ENCODE data around the gene NAT9.
A peak's percentile ranks its signal among the peaks of the same experiment; 100 is the strongest.

The NAT9 gene

GRCh38 chr17:74810699-74811485 lies 34.7 kb upstream of the NAT9 start:
- Histone ChIP-seq H3K4me3 (ENCODE audit: control insufficient read depth in 1 of 7, extremely low read depth in 1 of 7, insufficient read depth in 4 of 7, low read depth in 2 of 7, low read length in 6 of 7) (no peak overlapping the region), H3K27me3 (replicated peaks in 2 of 5; ENCODE audit: control insufficient read depth in 4 of 5, insufficient read depth in 5 of 5, low read length in 4 of 5) (peaks cover 0 to 4% (median 3%) of the 10 kb centered on the region in 5 experiments), H3K27ac (ENCODE audit: insufficient read depth in 1 of 2, low read depth in 1 of 2, low read length in 2 of 2, poor library complexity in 1 of 2, severe bottlenecking in 2 of 2) (no peak overlapping the region), H3K9me3 (ENCODE audit: control extremely low read depth in 1 of 5, control insufficient read depth in 4 of 5, insufficient read depth in 2 of 5, low read depth in 1 of 5, low read length in 4 of 5) (no peaks in the 10 kb centered on the region), H3K4me1 (ENCODE audit: control extremely low read depth in 1 of 4, control insufficient read depth in 4 of 4, insufficient read depth in 4 of 4, low read length in 3 of 4) (peaks cover 0 to 22% (median 19%) of the 10 kb centered on the region in 4 experiments), H3K36me3 (ENCODE audit: control insufficient read depth in 4 of 4, insufficient read depth in 4 of 4, low read length in 3 of 4) (peaks cover 0 to 23% (median 4%) of the 10 kb centered on the region in 4 experiments)
- no peak for DNase-seq
- WGBS (ENCODE audit: insufficient coverage), result 95% methylated on average over 14 of the region's 15 CpGs
- ChIA-PET CTCF (interaction anchor here (1.1 to 10.3 kb wide), 3 partner anchors 9 to 19 kb away, joined by 3 to 66 read pairs (median 3); no protein-coding TSS in a partner anchor), POLR2A (interaction anchor here (0.6 kb wide), 1 partner anchor 67 kb away, joined by 3 read pairs; no protein-coding TSS in a partner anchor)

- POLR2A ChIA-PET, result interaction anchor here (0.6 kb wide), 1 partner anchor 49 kb away, joined by 3 read pairs; no protein-coding TSS in a partner anchor
- Histone ChIP-seq H3K27me3 (replicated peaks in 2 of 5; ENCODE audit: control insufficient read depth in 4 of 5, insufficient read depth in 5 of 5, low read length in 4 of 5) (peaks cover 0 to 7% (median 3%) of the 10 kb centered on the region in 5 experiments), H3K4me1 (ENCODE audit: control extremely low read depth in 1 of 4, control insufficient read depth in 4 of 4, insufficient read depth in 4 of 4, low read length in 3 of 4) (peaks cover 0 to 22% (median 16%) of the 10 kb centered on the region in 4 experiments), H3K4me3 (ENCODE audit: control insufficient read depth in 1 of 7, extremely low read depth in 1 of 7, insufficient read depth in 4 of 7, low read depth in 2 of 7, low read length in 6 of 7) (no peak overlapping the region), H3K36me3 (ENCODE audit: control insufficient read depth in 4 of 4, insufficient read depth in 4 of 4, low read length in 3 of 4) (peaks cover 0 to 25% (median 9%) of the 10 kb centered on the region in 4 experiments), H3K27ac (ENCODE audit: insufficient read depth in 1 of 2, low read depth in 1 of 2, low read length in 2 of 2, poor library complexity in 1 of 2, severe bottlenecking in 2 of 2) (no peak overlapping the region), H3K9me3 (ENCODE audit: control extremely low read depth in 1 of 5, control insufficient read depth in 4 of 5, insufficient read depth in 2 of 5, low read depth in 1 of 5, low read length in 4 of 5) (no peaks in the 10 kb centered on the region)
- CTCF ChIA-PET, result interaction anchor here (1.4 to 10.3 kb wide), 7 partner anchors 10 to 152 kb away, joined by 3 to 66 read pairs (median 4); no protein-coding TSS in a partner anchor
- DNase-seq, result peak in 2 of 3 donors; percentile 66 to 67
- 43% methylated on average over 17 of the region's 17 CpGs for WGBS (ENCODE audit: insufficient coverage)
These were observed 32.7 kb upstream of the NAT9 start for GRCh38 chr17:74808714-74809430.

GRCh38 chr17:74807925-74808324 lies 31.8 kb upstream of the NAT9 start:
- H3K4me3 ChIP-seq (ENCODE audit: control insufficient read depth in 1 of 7, extremely low read depth in 1 of 7, insufficient read depth in 4 of 7, low read depth in 2 of 7, low read length in 6 of 7), result no peak overlapping the region
- ChIA-PET POLR2A (interaction anchor here (0.6 kb wide), 2 partner anchors 48 to 74 kb away, joined by 3 read pairs; no protein-coding TSS in a partner anchor), CTCF (interaction anchor here (1.4 to 10.3 kb wide), 4 partner anchors 11 to 152 kb away, joined by 3 to 66 read pairs (median 14); no protein-coding TSS in a partner anchor)
- peaks cover 0 to 7% (median 3%) of the 10 kb centered on the region in 5 experiments for H3K27me3 ChIP-seq (replicated peaks in 2 of 5; ENCODE audit: control insufficient read depth in 4 of 5, insufficient read depth in 5 of 5, low read length in 4 of 5)
- no peak overlapping the region for H3K27ac ChIP-seq (ENCODE audit: insufficient read depth in 1 of 2, low read depth in 1 of 2, low read length in 2 of 2, poor library complexity in 1 of 2, severe bottlenecking in 2 of 2)
- H3K9me3 ChIP-seq (ENCODE audit: control extremely low read depth in 1 of 5, control insufficient read depth in 4 of 5, insufficient read depth in 2 of 5, low read depth in 1 of 5, low read length in 4 of 5), result no peaks in the 10 kb centered on the region
- peak; percentile 33 to 70 (median 69) for DNase-seq
- peaks cover 0 to 22% (median 16%) of the 10 kb centered on the region in 4 experiments for H3K4me1 ChIP-seq (ENCODE audit: control extremely low read depth in 1 of 4, control insufficient read depth in 4 of 4, insufficient read depth in 4 of 4, low read length in 3 of 4)
- 18% methylated on average over 6 of the region's 6 CpGs for WGBS (ENCODE audit: insufficient coverage)
- peaks cover 0 to 22% (median 9%) of the 10 kb centered on the region in 4 experiments for H3K36me3 ChIP-seq (ENCODE audit: control insufficient read depth in 4 of 4, insufficient read depth in 4 of 4, low read length in 3 of 4)

- CTCF ChIA-PET, result interaction anchor here (1.2 to 10.3 kb wide), 6 partner anchors 8 to 153 kb away, joined by 3 to 66 read pairs (median 4); no protein-coding TSS in a partner anchor
- H3K9me3 ChIP-seq (ENCODE audit: control extremely low read depth in 1 of 5, control insufficient read depth in 4 of 5, insufficient read depth in 2 of 5, low read depth in 1 of 5, low read length in 4 of 5), result no peaks in the 10 kb centered on the region
- WGBS (ENCODE audit: insufficient coverage), result 84% methylated on average over 11 of the region's 13 CpGs
These were observed 31.3 kb upstream of the NAT9 start for GRCh38 chr17:74807441-74807840.

GRCh38 chr17:74806334-74806733 lies 30.2 kb upstream of the NAT9 start:
- 99% methylated on average over 7 of the region's 10 CpGs for WGBS (ENCODE audit: insufficient coverage)
- H3K27ac ChIP-seq (ENCODE audit: insufficient read depth in 1 of 2, low read depth in 1 of 2, low read length in 2 of 2, poor library complexity in 1 of 2, severe bottlenecking in 2 of 2), result no peak overlapping the region
- H3K4me3 ChIP-seq (ENCODE audit: control insufficient read depth in 1 of 7, extremely low read depth in 1 of 7, insufficient read depth in 4 of 7, low read depth in 2 of 7, low read length in 6 of 7), result no peak overlapping the region
- ChIA-PET CTCF (interaction anchor here (1.2 to 10.3 kb wide), 5 partner anchors 9 to 59 kb away, joined by 3 to 66 read pairs (median 5); no protein-coding TSS in a partner anchor), POLR2A (no interaction called here)
- H3K4me1 ChIP-seq (ENCODE audit: control extremely low read depth in 1 of 4, control insufficient read depth in 4 of 4, insufficient read depth in 4 of 4, low read length in 3 of 4), result peaks cover 0 to 22% (median 16%) of the 10 kb centered on the region in 4 experiments
- H3K36me3 ChIP-seq (ENCODE audit: control insufficient read depth in 4 of 4, insufficient read depth in 4 of 4, low read length in 3 of 4), result peaks cover 0 to 26% (median 10%) of the 10 kb centered on the region in 4 experiments
- peaks cover 0 to 7% (median 3%) of the 10 kb centered on the region in 5 experiments for H3K27me3 ChIP-seq (replicated peaks in 2 of 5; ENCODE audit: control insufficient read depth in 4 of 5, insufficient read depth in 5 of 5, low read length in 4 of 5)
- no peak for DNase-seq
- no peaks in the 10 kb centered on the region for H3K9me3 ChIP-seq (ENCODE audit: control extremely low read depth in 1 of 5, control insufficient read depth in 4 of 5, insufficient read depth in 2 of 5, low read depth in 1 of 5, low read length in 4 of 5)

More at GRCh38 chr17:74807441-74807840, 31.3 kb upstream of the NAT9 start:
- peaks cover 0 to 7% (median 3%) of the 10 kb centered on the region in 5 experiments for H3K27me3 ChIP-seq (replicated peaks in 2 of 5; ENCODE audit: control insufficient read depth in 4 of 5, insufficient read depth in 5 of 5, low read length in 4 of 5)
- peaks cover 0 to 18% (median 7%) of the 10 kb centered on the region in 4 experiments for H3K36me3 ChIP-seq (ENCODE audit: control insufficient read depth in 4 of 4, insufficient read depth in 4 of 4, low read length in 3 of 4)
- POLR2A ChIA-PET, result interaction anchor here (0.6 kb wide), 1 partner anchor 74 kb away, joined by 3 read pairs; no protein-coding TSS in a partner anchor
- peaks cover 0 to 22% (median 16%) of the 10 kb centered on the region in 4 experiments for H3K4me1 ChIP-seq (ENCODE audit: control extremely low read depth in 1 of 4, control insufficient read depth in 4 of 4, insufficient read depth in 4 of 4, low read length in 3 of 4)
- H3K4me3 ChIP-seq (ENCODE audit: control insufficient read depth in 1 of 7, extremely low read depth in 1 of 7, insufficient read depth in 4 of 7, low read depth in 2 of 7, low read length in 6 of 7), result no peak overlapping the region
- DNase-seq, result no peak
- H3K27ac ChIP-seq (ENCODE audit: insufficient read depth in 1 of 2, low read depth in 1 of 2, low read length in 2 of 2, poor library complexity in 1 of 2, severe bottlenecking in 2 of 2), result no peak overlapping the region

GRCh38 chr17:74805591-74805991 lies 29.4 kb upstream of the NAT9 start:
- no peak for DNase-seq
- POLR2A ChIA-PET, result no interaction called here
- Histone ChIP-seq H3K9me3 (ENCODE audit: control extremely low read depth in 1 of 5, control insufficient read depth in 4 of 5, insufficient read depth in 2 of 5, low read depth in 1 of 5, low read length in 4 of 5) (no peaks in the 10 kb centered on the region), H3K27ac (ENCODE audit: insufficient read depth in 1 of 2, low read depth in 1 of 2, low read length in 2 of 2, poor library complexity in 1 of 2, severe bottlenecking in 2 of 2) (no peak overlapping the region), H3K27me3 (replicated peaks in 2 of 5; ENCODE audit: control insufficient read depth in 4 of 5, insufficient read depth in 5 of 5, low read length in 4 of 5) (peaks cover 0 to 6% (median 3%) of the 10 kb centered on the region in 5 experiments), H3K4me3 (ENCODE audit: control insufficient read depth in 1 of 7, extremely low read depth in 1 of 7, insufficient read depth in 4 of 7, low read depth in 2 of 7, low read length in 6 of 7) (no peak overlapping the region), H3K4me1 (ENCODE audit: control extremely low read depth in 1 of 4, control insufficient read depth in 4 of 4, insufficient read depth in 4 of 4, low read length in 3 of 4) (peaks cover 0 to 22% (median 16%) of the 10 kb centered on the region in 4 experiments), H3K36me3 (ENCODE audit: control insufficient read depth in 4 of 4, insufficient read depth in 4 of 4, low read length in 3 of 4) (peaks cover 0 to 31% (median 12%) of the 10 kb centered on the region in 4 experiments)
- WGBS (ENCODE audit: insufficient coverage), result 91% methylated on average over 15 of the region's 15 CpGs
- CTCF ChIA-PET, result interaction anchor here (1.5 to 10.3 kb wide), 4 partner anchors 13 to 52 kb away, joined by 3 to 66 read pairs (median 4); no protein-coding TSS in a partner anchor
